Liver (tissue), 9 donors: ENCODE results near the gene ARVCF. TPM values are rescaled to one million over a fixed set of nuclear protein-coding genes. Genes with fewer than 3 reads are reported as not detected.
A peak's percentile ranks its signal among the peaks of the same experiment; 100 is the strongest.

ENCODE experiments used
- DNase-seq: peaks from one replicate; pipeline ENCODE4 v3.0.0-alpha.2; 2017; ENCODE audit warnings: low spot score
- H3K27ac ChIP-seq, 2 donors: one replicate each; pipeline ENCODE4 v1.7.0; 2013; ENCODE audit warnings: inconsistent platforms in 2 of 2, low read length in 2 of 2, control low read depth in 1 of 2, low read depth in 1 of 2, mild to moderate bottlenecking in 1 of 2
- H3K27me3 ChIP-seq, 4 donors: one replicate each; pipeline versions ENCODE4 v1.6.1 to v1.7.0; 2013; ENCODE audit warnings: low read length in 3 of 4, inconsistent platforms in 1 of 4, mild to moderate bottlenecking in 1 of 4, moderate library complexity in 1 of 4; ENCODE audit not compliant: control insufficient read depth in 4 of 4, insufficient read depth in 4 of 4
- H3K36me3 ChIP-seq, 4 donors: one replicate each; pipeline versions ENCODE4 v1.6.1 to v1.7.0; 2013; ENCODE audit warnings: low read length in 3 of 4, mild to moderate bottlenecking in 3 of 4, low read depth in 1 of 4, moderate library complexity in 1 of 4; ENCODE audit not compliant: control insufficient read depth in 4 of 4, insufficient read depth in 3 of 4
- H3K4me1 ChIP-seq, 4 donors: one replicate each; pipeline versions ENCODE4 v1.6.1 to v1.7.0; 2013; ENCODE audit warnings: low read length in 3 of 4, mild to moderate bottlenecking in 3 of 4, moderate library complexity in 1 of 4; ENCODE audit not compliant: control insufficient read depth in 4 of 4, insufficient read depth in 4 of 4
- H3K4me3 ChIP-seq, 3 donors: one replicate each; pipeline versions ENCODE4 v1.6.1 to v1.7.0; 2013; ENCODE audit warnings: low read length in 3 of 3, control low read depth in 1 of 3, low read depth in 1 of 3, mild to moderate bottlenecking in 1 of 3
- H3K9ac ChIP-seq, 2 donors: one replicate each; pipeline ENCODE4 v1.7.0; 2013; ENCODE audit warnings: low read length in 2 of 2, mild to moderate bottlenecking in 2 of 2, moderate library complexity in 2 of 2, control low read depth in 1 of 2, low read depth in 1 of 2
- H3K9me3 ChIP-seq, 4 donors: one replicate each; pipeline versions ENCODE4 v1.6.1 to v1.7.0; 2013; ENCODE audit warnings: low read length in 3 of 4; ENCODE audit not compliant: control insufficient read depth in 4 of 4
- EGR1 ChIP-seq, 2 donors: IDR thresholded peaks; 2 replicates each; pipeline ENCODE4 v1.6.1; 2016 to 2018; ENCODE audit warnings: antibody characterized with exemption in 2 of 2, low read depth in 2 of 2
- FOXA1 ChIP-seq: IDR thresholded peaks from 2 replicates; pipeline ENCODE4 v1.6.1; 2016; ENCODE audit warnings: antibody characterized with exemption
- FOXA2 ChIP-seq: IDR thresholded peaks from 2 replicates; pipeline ENCODE4 v1.6.1; 2016; ENCODE audit warnings: antibody characterized with exemption
- GABPA ChIP-seq, 2 donors: IDR thresholded peaks in 1 of 2; conservative IDR thresholded peaks in 1 of 2; 2 replicates each; pipeline ENCODE4 v1.6.1; 2016; ENCODE audit warnings: antibody characterized with exemption in 2 of 2, mild to moderate bottlenecking in 1 of 2, moderate library complexity in 1 of 2
- JUND ChIP-seq, 2 donors: IDR thresholded peaks; 2 replicates each; pipeline ENCODE4 v1.6.1; 2016; ENCODE audit warnings: antibody characterized with exemption in 2 of 2
- NR2F2 ChIP-seq: IDR thresholded peaks from 2 replicates; pipeline ENCODE4 v1.6.1; 2016; ENCODE audit warnings: antibody characterized with exemption
- RAD21 ChIP-seq, 2 donors: IDR thresholded peaks; 2 replicates each; pipeline ENCODE4 v1.6.1; 2016; ENCODE audit warnings: antibody characterized with exemption in 2 of 2, mild to moderate bottlenecking in 2 of 2
- REST ChIP-seq: IDR thresholded peaks from 2 replicates; pipeline ENCODE4 v1.6.1; 2016; ENCODE audit warnings: antibody characterized with exemption, mild to moderate bottlenecking
- RXRA ChIP-seq, 2 donors: IDR thresholded peaks; 2 replicates each; pipeline ENCODE4 v1.6.1; 2017 to 2018; ENCODE audit warnings: antibody characterized with exemption in 2 of 2, mild to moderate bottlenecking in 1 of 2
- SP1 ChIP-seq: IDR thresholded peaks from 2 replicates; pipeline ENCODE4 v1.6.1; 2018; ENCODE audit warnings: antibody characterized with exemption, mild to moderate bottlenecking
- TAF1 ChIP-seq: conservative IDR thresholded peaks from 2 replicates; pipeline ENCODE4 v1.6.1; 2016; ENCODE audit warnings: antibody characterized with exemption, mild to moderate bottlenecking
- YY1 ChIP-seq: IDR thresholded peaks from 2 replicates; pipeline ENCODE4 v1.6.1; 2016; ENCODE audit warnings: antibody characterized with exemption, mild to moderate bottlenecking
- WGBS: extraction: QIAGEN DNeasy Blood & Tissue Kit; methylation state at CpG from one replicate; pipeline ENCODE4 v1.1.7; 2013; 5-methylcytosine and 5-hydroxymethylcytosine counted together
- polyA plus RNA-seq, 2 donors: library from polyadenylated mRNA; stranded (reverse) in 1 of 2; unstranded in 1 of 2; fragments of 200-250 nt in 1 of 2; fragments of >200 nt in 1 of 2; fragmentation: Nextera tagmentation in 1 of 2; extraction: Ambion mirVana in 1 of 2; gene quantifications; one replicate each; pipeline versions ENCODE4 v1.2.1 to v1.2.3, GENCODE V29; 2013 to 2015
- total RNA-seq, 2 donors: library from RNA; depleted of rRNA; stranded (reverse); fragments of >200 nt; gene quantifications; one replicate each; pipeline ENCODE4 v1.2.3, GENCODE V29; 2014
- TF ChIP-seq, protein P1 (sequence below): IDR thresholded peaks from 2 replicates; pipeline ENCODE4 v1.6.1; 2016; ENCODE audit warnings: antibody characterized with exemption
- TF ChIP-seq, protein P2 (sequence below): fragments of 150-350 bp; IDR thresholded peaks from 2 replicates; pipeline ENCODE4 v1.5.1; 2017; ENCODE audit warnings: improper control_type of control experiment, low read depth, low read length; ENCODE audit not compliant: missing input control
- TF ChIP-seq, protein P3 (sequence below): IDR thresholded peaks from 2 replicates; pipeline ENCODE4 v1.6.1; 2016; ENCODE audit warnings: antibody characterized with exemption
- TF ChIP-seq, protein P4 (sequence below): IDR thresholded peaks from 2 replicates; pipeline ENCODE4 v1.6.1; 2016; ENCODE audit warnings: antibody characterized with exemption
- donor health status: healthy.
- donor health status: healthy.
- donor health status: healthy.
- donor health status: healthy.
- donor health status: healthy.

The ARVCF gene
- total and polyA plus RNA-seq, 4 donors = 3.8 to 48.8 (median 26.1) TPM

DNA sequence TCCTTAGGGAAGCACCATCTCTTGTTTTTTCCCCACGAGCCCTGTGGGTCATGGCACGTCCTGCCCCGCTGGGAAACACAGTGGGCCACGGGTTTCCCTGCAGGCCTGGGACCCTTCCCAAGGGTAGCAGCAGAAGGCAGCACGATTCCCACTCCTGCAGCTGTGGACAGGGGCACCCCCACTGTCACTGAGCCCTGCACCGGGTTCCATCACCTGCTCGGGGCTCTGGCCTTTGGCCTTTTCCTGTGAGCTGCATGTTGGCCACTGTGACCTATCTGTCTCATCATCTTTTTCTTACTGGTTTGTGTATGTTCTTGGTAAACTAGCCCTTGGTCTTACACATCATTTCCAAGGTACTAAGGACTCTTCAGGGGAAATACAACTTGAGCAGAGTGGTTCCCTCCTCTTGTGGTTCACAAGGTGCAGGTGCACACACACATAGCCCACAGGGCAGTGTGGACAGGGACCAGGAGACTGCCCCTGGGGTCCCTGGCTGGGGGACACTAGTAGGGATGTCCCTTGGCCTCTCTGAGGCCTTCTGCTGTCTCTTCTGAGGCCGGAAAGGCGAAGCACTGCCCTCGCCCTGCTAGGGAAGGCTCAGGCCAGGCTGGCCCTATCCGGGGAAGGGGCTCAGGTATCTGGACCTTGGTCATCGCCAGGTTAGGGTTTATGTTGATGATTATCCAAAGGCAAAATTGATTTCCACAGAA is 56.0 kb downstream of the ARVCF start:
- Histone ChIP-seq H3K27ac (peak overlapping the region; percentile 93), H3K36me3 (peaks cover 0 to 10% (median 6%) of the 10 kb centered on the region in 4 donors), H3K4me3 (no peak overlapping the region), H3K27me3 (no peaks in the 10 kb centered on the region), H3K4me1 (peaks cover 25 to 56% (median 38%) of the 10 kb centered on the region in 4 donors), H3K9me3 (no peaks in the 10 kb centered on the region), H3K9ac (peak overlapping the region in 1 of 2 donors; percentile 91)
- TF ChIP-seq GABPA (IDR thresholded peaks at IDR 0.05 in 1 of 2, conservative IDR thresholded peaks at IDR 0.05 in 1 of 2) = no peak
- no peak for TF ChIP-seq EGR1 (IDR thresholded peaks at IDR 0.05; ENCODE audit: low read depth in 2 of 2)
- TF ChIP-seq, protein P1, sequence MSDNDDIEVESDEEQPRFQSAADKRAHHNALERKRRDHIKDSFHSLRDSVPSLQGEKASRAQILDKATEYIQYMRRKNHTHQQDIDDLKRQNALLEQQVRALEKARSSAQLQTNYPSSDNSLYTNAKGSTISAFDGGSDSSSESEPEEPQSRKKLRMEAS = no peak
- no peak for TF ChIP-seq NR2F2
- no peak for TF ChIP-seq RAD21 (IDR thresholded peaks at IDR 0.05)
- TF ChIP-seq TAF1 = no peak
- TF ChIP-seq RXRA (IDR thresholded peaks at IDR 0.05) = no peak
- TF ChIP-seq REST = no peak
- TF ChIP-seq, protein P2, sequence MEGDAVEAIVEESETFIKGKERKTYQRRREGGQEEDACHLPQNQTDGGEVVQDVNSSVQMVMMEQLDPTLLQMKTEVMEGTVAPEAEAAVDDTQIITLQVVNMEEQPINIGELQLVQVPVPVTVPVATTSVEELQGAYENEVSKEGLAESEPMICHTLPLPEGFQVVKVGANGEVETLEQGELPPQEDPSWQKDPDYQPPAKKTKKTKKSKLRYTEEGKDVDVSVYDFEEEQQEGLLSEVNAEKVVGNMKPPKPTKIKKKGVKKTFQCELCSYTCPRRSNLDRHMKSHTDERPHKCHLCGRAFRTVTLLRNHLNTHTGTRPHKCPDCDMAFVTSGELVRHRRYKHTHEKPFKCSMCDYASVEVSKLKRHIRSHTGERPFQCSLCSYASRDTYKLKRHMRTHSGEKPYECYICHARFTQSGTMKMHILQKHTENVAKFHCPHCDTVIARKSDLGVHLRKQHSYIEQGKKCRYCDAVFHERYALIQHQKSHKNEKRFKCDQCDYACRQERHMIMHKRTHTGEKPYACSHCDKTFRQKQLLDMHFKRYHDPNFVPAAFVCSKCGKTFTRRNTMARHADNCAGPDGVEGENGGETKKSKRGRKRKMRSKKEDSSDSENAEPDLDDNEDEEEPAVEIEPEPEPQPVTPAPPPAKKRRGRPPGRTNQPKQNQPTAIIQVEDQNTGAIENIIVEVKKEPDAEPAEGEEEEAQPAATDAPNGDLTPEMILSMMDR = no peak
- TF ChIP-seq YY1 = no peak
- no peak for TF ChIP-seq FOXA2
- TF ChIP-seq, protein P3, sequence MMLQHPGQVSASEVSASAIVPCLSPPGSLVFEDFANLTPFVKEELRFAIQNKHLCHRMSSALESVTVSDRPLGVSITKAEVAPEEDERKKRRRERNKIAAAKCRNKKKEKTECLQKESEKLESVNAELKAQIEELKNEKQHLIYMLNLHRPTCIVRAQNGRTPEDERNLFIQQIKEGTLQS = no peak
- TF ChIP-seq, protein P4, sequence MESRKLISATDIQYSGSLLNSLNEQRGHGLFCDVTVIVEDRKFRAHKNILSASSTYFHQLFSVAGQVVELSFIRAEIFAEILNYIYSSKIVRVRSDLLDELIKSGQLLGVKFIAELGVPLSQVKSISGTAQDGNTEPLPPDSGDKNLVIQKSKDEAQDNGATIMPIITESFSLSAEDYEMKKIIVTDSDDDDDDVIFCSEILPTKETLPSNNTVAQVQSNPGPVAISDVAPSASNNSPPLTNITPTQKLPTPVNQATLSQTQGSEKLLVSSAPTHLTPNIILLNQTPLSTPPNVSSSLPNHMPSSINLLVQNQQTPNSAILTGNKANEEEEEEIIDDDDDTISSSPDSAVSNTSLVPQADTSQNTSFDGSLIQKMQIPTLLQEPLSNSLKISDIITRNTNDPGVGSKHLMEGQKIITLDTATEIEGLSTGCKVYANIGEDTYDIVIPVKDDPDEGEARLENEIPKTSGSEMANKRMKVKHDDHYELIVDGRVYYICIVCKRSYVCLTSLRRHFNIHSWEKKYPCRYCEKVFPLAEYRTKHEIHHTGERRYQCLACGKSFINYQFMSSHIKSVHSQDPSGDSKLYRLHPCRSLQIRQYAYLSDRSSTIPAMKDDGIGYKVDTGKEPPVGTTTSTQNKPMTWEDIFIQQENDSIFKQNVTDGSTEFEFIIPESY = no peak
- TF ChIP-seq JUND (IDR thresholded peaks at IDR 0.05) = no peak
- no peak for TF ChIP-seq SP1
- TF ChIP-seq FOXA1 = no peak
- no peak for DNase-seq
- WGBS = 62% methylated on average over 12 of the region's 12 CpGs
